BJ (cell line): ENCODE measurements around the gene SYT9. TPM values are rescaled to one million over a fixed set of nuclear protein-coding genes. Genes with fewer than 3 reads are reported as not detected.
"Not testable (repeated sequence)": the region's sequence is repeated elsewhere in the genome, so short reads cannot be mapped to it uniquely, and the experiment has no call there.

Experiments
- CTCF ChIA-PET: fragments of 350-600 bp; formaldehyde crosslinking; extraction: SDS; loops from one replicate; lab custom pipeline; 2021; ENCODE audit warnings: antibody characterized with exemption, inconsistent platforms; lab: Yijun Ruan, JAX
- POLR2A ChIA-PET: fragments of 300-600 bp; sonication (Branson Sonifier 250); formaldehyde crosslinking; extraction: SDS; loops from one replicate; lab custom pipeline; 2021; ENCODE audit warnings: antibody characterized with exemption; lab: Charles Lee
- DNase-seq: peaks from one replicate; pipeline ENCODE4 v3.0.0-alpha.2; 2011; ENCODE audit warnings: low read depth
- H3K27me3 ChIP-seq: 2 replicates; pipeline ENCODE4 v1.6.0; 2011; ENCODE audit warnings: low read length; ENCODE audit not compliant: control insufficient read depth, insufficient read depth
- H3K36me3 ChIP-seq: 2 replicates; pipeline ENCODE4 v1.5.1; 2011; ENCODE audit warnings: low read length; ENCODE audit not compliant: control insufficient read depth, insufficient read depth
- H3K4me3 ChIP-seq: 2 replicates; pipeline ENCODE4 v1.5.1; 2011; ENCODE audit warnings: low read depth, mild to moderate bottlenecking, control low read depth, low read length
- polyA plus RNA-seq: library from polyadenylated mRNA; depleted of rRNA; stranded (reverse); fragments of >200 nt; gene quantifications from 2 replicates; pipeline ENCODE4 v1.2.3, GENCODE V29; 2011
- TF ChIP-seq, protein P1 (sequence below): IDR thresholded peaks from 2 replicates; pipeline ENCODE4 v1.5.1; 2011; ENCODE audit warnings: low read depth, mild to moderate bottlenecking, control low read depth, inconsistent platforms, low read length, moderate library complexity; ENCODE audit not compliant: insufficient read depth

SYT9 gene
- polyA plus RNA-seq, 1 experiment: not detected

DNA sequence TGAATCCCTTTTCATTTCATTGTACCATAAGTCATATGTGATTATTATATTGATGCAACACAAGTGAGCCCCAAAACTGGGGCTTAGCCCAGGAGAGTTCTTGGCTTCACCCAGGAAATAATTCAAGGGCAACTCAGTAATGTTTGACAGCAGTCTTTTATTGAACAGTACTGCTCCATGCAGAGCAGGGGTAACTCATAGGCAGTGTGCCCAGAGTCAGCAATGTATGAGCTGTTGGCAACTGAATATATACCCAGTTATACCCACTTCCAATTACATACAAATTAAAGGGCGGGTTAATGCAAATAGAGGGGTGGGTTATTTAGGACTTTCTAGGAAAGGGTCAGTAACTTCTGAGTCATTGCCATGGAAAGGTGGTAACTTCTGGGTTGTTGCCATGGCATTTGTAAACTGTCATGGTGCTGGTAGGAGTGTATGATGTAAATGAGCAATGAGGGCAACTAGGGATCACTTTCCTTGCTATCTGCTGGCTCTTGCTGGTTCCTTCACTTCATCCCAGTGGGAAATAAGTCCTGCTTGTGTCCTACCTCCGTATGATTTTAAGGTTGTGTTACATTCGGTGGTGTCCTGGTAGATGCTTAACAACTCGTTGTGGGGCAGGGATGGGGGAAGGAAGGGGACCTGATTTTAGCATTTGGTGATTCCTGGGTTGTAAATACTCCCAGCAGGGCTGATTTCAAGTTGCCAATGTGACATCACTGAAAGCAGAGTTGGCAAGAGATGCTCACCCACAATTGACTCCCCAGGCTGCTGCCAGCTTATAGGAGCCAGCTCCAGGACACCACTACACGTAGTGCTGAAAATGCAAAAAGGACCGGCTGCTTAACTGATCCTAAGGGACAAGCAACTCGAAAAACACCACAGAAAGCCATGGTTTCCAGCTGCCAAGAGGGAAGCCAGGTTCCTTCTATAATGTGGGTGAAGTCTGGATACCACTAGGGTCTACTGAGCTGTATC, 70.1 kb downstream of the SYT9 start:
- no peaks in the 10 kb centered on the region for H3K36me3 ChIP-seq
- ChIA-PET CTCF (no interaction called here), POLR2A (no interaction called here)
- TF ChIP-seq, protein P1, sequence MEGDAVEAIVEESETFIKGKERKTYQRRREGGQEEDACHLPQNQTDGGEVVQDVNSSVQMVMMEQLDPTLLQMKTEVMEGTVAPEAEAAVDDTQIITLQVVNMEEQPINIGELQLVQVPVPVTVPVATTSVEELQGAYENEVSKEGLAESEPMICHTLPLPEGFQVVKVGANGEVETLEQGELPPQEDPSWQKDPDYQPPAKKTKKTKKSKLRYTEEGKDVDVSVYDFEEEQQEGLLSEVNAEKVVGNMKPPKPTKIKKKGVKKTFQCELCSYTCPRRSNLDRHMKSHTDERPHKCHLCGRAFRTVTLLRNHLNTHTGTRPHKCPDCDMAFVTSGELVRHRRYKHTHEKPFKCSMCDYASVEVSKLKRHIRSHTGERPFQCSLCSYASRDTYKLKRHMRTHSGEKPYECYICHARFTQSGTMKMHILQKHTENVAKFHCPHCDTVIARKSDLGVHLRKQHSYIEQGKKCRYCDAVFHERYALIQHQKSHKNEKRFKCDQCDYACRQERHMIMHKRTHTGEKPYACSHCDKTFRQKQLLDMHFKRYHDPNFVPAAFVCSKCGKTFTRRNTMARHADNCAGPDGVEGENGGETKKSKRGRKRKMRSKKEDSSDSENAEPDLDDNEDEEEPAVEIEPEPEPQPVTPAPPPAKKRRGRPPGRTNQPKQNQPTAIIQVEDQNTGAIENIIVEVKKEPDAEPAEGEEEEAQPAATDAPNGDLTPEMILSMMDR: no peak
- H3K27me3 ChIP-seq: no peaks in the 10 kb centered on the region
- no peak overlapping the region for H3K4me3 ChIP-seq
- DNase-seq: no peak

DNA sequence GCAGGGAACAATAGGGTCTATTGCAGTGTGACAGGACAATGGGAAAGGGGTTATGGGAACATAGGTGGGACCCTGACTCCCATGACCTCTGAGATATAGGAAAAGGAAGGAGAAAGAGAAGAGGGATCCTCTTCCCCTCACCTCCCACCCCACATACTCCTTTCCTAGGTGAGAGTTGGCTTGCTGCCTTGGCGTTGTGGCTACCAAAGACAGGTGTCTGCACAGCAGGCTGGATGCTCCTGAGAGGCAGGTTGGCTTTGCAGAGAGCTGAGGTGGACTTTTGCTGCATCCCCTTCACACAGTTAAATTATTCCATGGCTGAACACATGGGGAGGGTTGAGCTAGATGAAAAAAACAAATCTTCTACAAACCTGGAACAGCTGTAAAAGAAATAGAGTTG, 80.7 kb downstream of the SYT9 start:
- no peaks in the 10 kb centered on the region for H3K27me3 ChIP-seq
- H3K36me3 ChIP-seq: no peaks in the 10 kb centered on the region
- ChIA-PET POLR2A (no interaction called here), CTCF (no interaction called here)
- no peak overlapping the region for H3K4me3 ChIP-seq
- TF ChIP-seq, protein P1: no peak
- no peak for DNase-seq

DNA sequence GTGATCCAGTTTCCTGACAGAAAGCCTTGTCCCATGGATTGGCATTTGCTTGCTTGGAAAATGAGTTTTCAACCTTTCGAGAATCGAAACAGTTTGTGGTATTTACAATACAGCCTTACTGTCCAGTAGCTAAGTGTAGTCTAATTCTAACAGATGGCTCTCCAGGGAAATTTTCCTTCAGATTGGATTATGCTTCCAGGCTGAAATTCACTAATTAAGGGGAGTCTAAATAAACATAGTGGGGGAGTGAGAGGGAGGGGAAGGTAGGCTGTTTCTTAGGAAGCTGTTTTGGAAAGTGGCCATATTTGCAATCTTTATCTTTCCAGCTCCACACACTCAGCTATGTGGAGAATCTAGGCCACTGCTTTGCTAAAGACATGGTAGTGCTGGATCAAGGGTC, 81.3 kb downstream of the SYT9 start:
- CTCF ChIA-PET: no interaction called here
- TF ChIP-seq, protein P1: no peak
- Histone ChIP-seq H3K36me3 (no peaks in the 10 kb centered on the region), H3K27me3 (no peaks in the 10 kb centered on the region), H3K4me3 (no peak overlapping the region)
- POLR2A ChIA-PET: no interaction called here
- DNase-seq: no peak

DNA sequence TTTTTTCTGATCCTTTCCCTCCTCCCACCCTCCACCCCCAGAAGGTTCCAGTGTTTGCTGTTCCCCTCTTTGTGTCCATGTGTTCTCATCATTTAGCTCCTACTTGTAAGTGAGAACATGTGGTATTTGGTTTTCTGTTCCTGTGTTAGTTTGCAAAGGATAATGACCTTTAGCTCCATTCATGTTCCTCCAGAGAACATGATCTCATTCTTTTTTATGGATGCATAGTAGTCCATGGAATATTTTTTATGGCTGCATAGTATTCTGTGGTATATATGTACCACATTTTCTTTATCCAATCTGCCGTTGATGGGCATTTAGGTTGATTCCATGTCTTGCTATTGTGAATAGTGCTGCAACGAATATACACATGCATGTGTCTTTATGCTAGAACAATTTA, 83.7 kb downstream of the SYT9 start:
- H3K36me3 ChIP-seq, DNase-seq, POLR2A ChIA-PET, H3K27me3 ChIP-seq, CTCF ChIA-PET, H3K4me3 ChIP-seq: not testable (repeated sequence)

DNA sequence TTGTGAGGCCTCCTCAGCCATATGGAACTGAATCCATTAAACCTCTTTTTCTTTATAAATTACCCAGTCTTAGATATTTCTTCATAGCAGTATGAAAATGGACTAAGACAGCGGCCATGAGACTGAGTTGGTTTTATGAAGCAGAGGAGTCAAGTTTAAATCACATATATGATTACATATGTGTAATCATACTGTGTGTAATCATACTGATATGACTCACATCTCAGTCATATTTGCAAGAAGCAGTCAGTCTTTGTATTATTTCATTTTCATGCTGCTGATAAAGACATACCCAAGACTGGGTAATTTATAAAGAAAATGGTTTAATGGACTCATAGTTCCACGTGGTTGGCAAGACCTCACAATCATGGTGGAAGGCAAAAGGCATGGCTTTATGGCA, 89.8 kb downstream of the SYT9 start:
- no peak overlapping the region for H3K4me3 ChIP-seq
- H3K27me3 ChIP-seq: no peaks in the 10 kb centered on the region
- no peak for DNase-seq
- TF ChIP-seq, protein P1: no peak
- POLR2A ChIA-PET: no interaction called here
- H3K36me3 ChIP-seq: no peaks in the 10 kb centered on the region
- CTCF ChIA-PET: no interaction called here
